SH-SY5Y (cell line): ENCODE measurements around the gene SLFN13.

Source experiments
- GATA2 ChIP-seq: IDR thresholded peaks from 2 replicates; pipeline ENCODE4 v1.6.1; 2011; ENCODE audit warnings: mild to moderate bottlenecking, low read depth, low read length
- GATA3 ChIP-seq: IDR thresholded peaks from 2 replicates; pipeline ENCODE4 v1.6.1; 2011; ENCODE audit warnings: low read depth, mild to moderate bottlenecking, low read length, moderate library complexity

The SLFN13 gene

DNA sequence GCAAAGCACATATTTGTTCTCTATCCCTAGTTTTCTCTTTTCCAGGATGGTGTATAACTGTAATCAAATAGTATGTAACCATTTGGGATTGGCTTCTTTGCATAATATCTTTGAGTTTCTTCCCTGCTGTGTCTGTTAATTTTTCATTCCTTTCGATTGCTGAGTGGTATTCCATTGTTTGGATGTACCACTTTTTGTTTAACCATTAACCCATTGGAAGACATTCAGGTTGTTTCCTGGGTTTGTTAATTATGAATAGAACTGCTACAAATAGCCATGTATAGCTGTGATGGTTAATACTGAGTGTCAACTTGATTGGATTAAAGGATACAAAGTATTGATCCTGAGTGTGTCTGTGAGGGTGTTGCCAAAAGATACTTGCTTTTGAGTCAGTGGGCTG, 4.6 kb upstream of the SLFN13 start:
- TF ChIP-seq GATA2 (no peak), GATA3 (no peak)

- no peak for TF ChIP-seq GATA3
- no peak for TF ChIP-seq GATA2
These were observed 885 bp upstream of the SLFN13 start for GRCh38 chr17:35449371-35449931.

DNA sequence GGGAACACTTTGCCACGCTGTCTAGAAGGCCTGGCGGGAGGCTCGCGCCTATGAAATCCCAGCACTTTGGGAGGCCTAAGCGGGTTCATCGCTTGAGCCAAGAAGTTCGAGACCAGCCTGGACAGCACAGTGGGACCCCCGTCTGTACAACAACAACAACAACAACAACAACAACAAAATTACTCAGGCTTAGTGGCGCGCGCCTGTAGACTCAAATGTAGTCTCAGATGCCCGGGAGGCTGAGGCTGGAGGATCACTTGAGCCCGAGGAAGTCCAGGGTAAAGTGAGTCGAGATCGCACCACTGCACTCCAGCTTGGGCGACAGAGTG, 297 bp upstream of the SLFN13 start:
- TF ChIP-seq GATA3: no peak
- TF ChIP-seq GATA2: no peak

- TF ChIP-seq GATA2: no peak
- TF ChIP-seq GATA3: no peak
These were observed 1.1 kb downstream of the SLFN13 start for GRCh38 chr17:35447499-35447898.

DNA sequence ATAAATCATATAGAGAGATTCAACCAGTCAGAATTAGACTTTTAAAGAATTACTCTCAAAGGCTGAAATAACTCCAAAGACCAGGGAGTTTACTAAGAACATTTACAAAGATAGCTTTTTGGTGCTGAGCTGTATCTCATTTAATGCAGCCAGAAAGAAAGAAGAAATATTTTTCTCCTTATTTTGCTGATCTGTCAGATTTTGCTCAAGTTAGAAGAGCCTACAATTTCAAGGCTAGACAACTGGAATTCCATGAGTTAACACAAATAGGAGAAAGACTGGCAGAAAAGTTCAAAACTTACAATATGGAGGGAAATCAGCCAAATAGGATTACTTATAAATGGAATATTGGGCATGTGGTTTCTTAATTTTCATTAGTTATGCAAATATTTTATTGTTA, 10.1 kb downstream of the SLFN13 start:
- no peak for TF ChIP-seq GATA2
- no peak for TF ChIP-seq GATA3

DNA sequence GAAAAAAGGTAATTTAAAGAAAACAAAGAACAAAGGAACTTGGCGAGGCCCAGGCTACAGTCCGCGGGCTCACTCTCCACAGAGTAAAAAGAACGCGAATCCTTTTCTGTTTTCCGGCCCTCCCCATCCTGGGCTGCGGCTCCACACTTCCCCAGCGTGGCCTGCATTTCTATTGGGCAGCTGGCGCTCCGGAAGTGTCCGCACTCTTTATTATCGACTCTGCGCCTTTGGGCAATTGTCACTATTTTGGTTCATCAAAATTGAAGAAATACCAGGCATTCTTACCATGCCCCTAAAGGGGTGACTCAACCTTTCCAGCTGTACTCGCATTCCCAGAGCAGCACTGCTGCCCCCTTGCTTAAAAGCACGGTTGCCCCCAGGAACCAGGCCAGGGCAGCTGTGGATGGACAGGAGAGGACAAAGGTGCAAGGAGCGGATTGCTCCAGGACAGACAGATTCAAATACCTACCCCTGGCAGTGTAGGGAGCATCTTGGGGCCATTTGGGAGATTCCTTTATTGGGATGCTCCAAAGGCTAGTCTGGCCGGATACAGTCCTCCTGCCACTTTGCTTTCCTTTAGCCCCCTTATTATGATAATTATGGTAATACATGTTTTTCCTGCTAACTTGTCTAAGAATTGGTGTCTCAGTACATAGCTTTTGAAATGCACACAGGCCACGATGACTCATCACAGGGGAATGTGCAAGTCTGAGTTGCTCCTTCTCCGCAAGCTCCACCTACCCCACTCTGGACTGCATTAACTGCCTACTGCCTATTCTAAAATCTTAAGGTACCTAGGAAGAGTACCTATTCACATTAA, 15.3 kb downstream of the SLFN13 start:
- TF ChIP-seq GATA3 (no peak), GATA2 (no peak)

DNA sequence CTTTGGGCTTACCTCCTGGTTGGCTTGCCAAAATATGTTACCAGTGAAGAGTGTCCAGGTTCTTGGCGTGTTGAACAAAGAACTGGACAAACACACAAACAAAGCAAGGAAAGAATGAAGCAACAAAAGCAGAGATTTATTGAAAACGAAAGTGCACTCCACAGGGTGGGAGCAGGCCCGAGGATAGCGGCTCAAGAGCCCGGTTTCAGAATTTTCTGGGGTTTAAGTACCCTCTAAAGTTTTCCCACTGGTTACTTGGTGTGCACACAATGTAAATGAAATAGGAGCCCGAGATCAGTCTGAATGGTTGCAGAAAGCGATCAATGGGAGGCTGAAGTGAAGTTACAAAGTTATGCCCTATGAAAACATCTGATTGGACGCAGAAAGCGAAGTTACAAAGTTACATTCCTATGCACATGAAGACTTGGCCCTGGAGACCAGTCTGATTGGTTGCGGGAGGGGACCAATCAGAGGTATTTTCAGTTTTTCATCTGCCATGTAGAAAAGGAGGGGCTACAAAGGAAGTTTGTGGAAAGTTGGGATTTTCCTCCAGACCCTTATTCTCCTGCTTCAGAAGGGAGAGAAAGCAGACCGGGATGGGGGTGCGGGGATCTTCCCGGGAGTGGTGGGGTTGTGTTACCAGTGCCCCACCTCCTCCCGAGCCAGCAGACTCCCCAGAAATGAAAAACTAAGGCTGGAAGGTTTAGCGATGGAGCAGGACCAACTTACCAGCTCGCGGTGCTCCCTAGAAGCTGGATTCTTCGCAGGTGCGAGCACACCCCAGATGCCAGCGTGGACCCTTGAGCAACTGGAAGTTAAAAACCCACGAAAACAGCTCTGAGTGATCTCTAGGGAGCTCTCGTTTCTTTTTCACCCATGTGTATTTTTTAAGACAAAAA, 16.1 kb downstream of the SLFN13 start, which contains the start of gene SLFN12:
Gene SLFN12, minus strand, starts transcription at position 325 of the 899 bp plus-strand sequence. CDS start 9,472 bp downstream, outside the sequence.
- no peak for TF ChIP-seq GATA3
- no peak for TF ChIP-seq GATA2

DNA sequence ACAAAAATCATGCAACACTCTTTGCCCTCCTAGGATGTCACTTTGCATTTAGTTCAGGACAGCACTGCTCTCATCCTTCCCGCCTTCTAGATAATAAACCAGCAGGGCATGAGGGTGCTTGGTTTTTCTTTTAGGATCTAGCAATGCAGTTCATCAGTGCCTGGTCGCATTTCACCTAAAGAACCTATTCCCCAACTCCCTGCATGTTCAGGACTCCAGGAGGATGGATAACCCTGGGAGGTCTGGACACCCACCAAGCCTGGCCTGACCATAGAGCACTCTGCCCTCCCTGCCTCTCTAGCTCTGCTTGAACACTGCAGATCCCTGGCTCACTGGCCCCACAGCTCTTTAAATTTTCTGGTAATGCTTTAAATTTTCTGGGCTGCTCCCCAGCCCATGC, 18.9 kb downstream of the SLFN13 start:
- TF ChIP-seq GATA2 (no peak), GATA3 (no peak)

GRCh38 chr17:35428229-35428628, 20.3 kb downstream of the SLFN13 start:
- TF ChIP-seq GATA3: no peak
- TF ChIP-seq GATA2: no peak

GRCh38 chr17:35423761-35424160, 24.8 kb downstream of the SLFN13 start:
- no peak for TF ChIP-seq GATA2
- TF ChIP-seq GATA3: no peak

GRCh38 chr17:35416659-35417058, 31.9 kb downstream of the SLFN13 start:
- TF ChIP-seq GATA3 (no peak), GATA2 (no peak)

DNA sequence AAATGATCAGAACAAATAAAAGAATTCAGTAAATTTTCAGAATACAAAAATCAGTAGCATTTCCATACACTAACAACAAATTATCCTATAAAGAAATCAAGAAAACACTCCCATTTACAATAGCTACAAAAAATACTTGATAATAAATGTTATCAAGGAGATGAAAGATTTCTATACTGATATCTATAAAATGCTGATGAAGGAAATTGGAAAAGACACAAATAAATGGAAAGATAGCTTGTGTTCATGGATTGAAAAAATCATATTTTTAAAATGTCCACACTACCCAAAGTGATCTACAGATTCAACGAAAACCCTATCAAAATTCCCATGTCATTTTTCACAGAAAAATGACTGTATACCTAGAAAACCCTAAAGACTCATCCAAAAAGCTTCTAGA, 34.3 kb downstream of the SLFN13 start:
- no peak for TF ChIP-seq GATA3
- no peak for TF ChIP-seq GATA2

DNA sequence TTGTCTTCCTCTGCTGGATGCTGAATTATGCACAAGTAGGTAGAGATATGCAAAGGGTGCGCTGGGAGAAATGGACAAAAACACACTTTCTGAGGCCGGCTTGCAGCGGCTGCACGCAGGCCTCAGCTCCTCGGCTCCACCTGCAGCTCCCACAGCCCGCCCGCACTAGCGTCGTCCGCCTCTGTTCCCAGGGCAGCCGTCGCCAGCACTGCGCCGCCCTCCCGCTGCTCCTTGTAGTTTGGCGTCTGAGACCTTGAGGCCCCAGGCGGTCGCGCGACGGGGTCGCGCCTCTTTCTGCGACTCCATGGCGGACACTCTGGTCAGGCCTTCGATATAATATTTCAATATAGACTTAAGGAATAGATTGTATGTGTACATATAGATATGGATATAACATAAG, 41.0 kb downstream of the SLFN13 start:
- TF ChIP-seq GATA2 (no peak), GATA3 (no peak)

DNA sequence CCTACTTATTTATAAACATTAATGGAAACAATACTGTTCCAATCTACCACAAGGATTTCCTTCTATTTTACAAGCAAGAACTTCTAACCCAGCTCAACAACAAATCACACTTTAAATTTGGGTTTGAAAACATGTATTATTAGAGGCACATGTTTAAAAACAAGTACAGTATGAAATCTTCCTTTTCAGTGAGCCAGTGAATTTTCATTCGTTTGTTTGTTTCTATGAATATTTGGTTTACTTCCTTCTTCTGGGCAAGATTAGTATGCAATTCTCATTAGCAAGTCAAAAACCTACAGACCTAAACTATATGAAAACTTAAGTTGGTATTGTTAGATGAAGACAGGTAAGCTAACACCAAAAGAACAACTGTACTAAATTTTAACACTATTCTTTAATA, 42.0 kb downstream of the SLFN13 start:
- no peak for TF ChIP-seq GATA3
- TF ChIP-seq GATA2: no peak
